ENCODE measurements around the gene MICAL3. TPM values are rescaled to one million over a fixed set of nuclear protein-coding genes. Genes with fewer than 3 reads are reported as not detected.
"Not testable (repeated sequence)": the region's sequence is repeated elsewhere in the genome, so short reads cannot be mapped to it uniquely, and the experiment has no call there.

The MICAL3 gene
- total RNA-seq, 1 donor from 2014 or later: 54.8 TPM

DNA sequence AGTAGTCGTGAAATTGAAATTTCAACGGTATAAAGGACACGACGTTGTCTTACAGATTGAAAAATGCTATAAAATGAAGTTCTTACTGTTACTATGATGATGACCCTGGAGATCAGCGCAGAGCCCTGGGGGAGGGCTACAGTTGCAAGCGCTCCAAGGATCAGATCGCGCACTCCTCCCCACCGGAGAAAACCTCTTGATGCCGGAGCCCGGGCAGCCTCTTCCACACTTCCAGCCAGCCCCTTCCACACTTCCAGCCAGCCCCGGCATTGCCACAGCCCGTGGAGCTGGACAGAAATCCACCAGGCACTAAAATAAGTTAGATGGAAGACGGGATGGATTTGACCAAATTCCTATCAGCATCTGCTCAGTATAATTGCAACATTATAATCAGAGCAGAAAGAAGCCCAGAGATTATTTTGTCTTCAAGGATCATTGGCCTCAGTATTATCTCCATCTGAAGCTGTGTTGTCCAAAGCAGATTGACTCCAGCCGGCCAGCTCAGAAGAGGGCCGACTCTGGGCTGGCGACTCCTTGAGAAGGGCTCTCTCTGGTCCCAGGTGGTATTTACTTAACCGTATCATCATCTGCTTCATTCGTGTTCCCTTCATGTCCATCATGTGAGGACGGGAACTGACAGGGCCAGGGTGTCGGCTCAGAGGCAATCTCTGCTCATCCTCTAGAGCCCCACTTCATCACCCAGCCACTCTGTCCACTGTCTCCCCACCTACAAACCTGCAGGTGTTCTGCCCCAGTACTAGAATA is 777 bp upstream of the MICAL3 start:
- no peaks in the 10 kb centered on the region for H3K9me3 Mint-ChIP-seq (ENCODE audit: low read depth)
- no peaks in the 10 kb centered on the region for H3K36me3 Mint-ChIP-seq (ENCODE audit: insufficient read depth)
- peaks cover 12% of the 10 kb centered on the region for H3K4me1 Mint-ChIP-seq (ENCODE audit: low read depth)
- no peak for DNase-seq (ENCODE audit: low spot score, unreplicated experiment)
- TF ChIP-seq, protein P1, sequence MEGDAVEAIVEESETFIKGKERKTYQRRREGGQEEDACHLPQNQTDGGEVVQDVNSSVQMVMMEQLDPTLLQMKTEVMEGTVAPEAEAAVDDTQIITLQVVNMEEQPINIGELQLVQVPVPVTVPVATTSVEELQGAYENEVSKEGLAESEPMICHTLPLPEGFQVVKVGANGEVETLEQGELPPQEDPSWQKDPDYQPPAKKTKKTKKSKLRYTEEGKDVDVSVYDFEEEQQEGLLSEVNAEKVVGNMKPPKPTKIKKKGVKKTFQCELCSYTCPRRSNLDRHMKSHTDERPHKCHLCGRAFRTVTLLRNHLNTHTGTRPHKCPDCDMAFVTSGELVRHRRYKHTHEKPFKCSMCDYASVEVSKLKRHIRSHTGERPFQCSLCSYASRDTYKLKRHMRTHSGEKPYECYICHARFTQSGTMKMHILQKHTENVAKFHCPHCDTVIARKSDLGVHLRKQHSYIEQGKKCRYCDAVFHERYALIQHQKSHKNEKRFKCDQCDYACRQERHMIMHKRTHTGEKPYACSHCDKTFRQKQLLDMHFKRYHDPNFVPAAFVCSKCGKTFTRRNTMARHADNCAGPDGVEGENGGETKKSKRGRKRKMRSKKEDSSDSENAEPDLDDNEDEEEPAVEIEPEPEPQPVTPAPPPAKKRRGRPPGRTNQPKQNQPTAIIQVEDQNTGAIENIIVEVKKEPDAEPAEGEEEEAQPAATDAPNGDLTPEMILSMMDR (IDR thresholded peaks at IDR 0.05; ENCODE audit: unreplicated experiment): no peak
- H3K27ac Mint-ChIP-seq: no peak overlapping the region
- peaks cover 69% of the 10 kb centered on the region for H3K27me3 Mint-ChIP-seq
- peak overlapping the region; percentile 79 for H3K4me3 Mint-ChIP-seq (ENCODE audit: low read depth)

GRCh38 chr22:18023509-18024275 is 669 bp downstream of the MICAL3 start:
- peak; percentile 34 for DNase-seq (ENCODE audit: low spot score, unreplicated experiment)
- Mint-ChIP-seq H3K27ac (no peak overlapping the region), H3K4me1 (ENCODE audit: low read depth) (peaks cover 12% of the 10 kb centered on the region), H3K36me3 (ENCODE audit: insufficient read depth) (no peaks in the 10 kb centered on the region), H3K27me3 (peaks cover 63% of the 10 kb centered on the region), H3K4me3 (ENCODE audit: low read depth) (peak overlapping the region; percentile 77), H3K9me3 (ENCODE audit: low read depth) (no peaks in the 10 kb centered on the region)
- TF ChIP-seq, protein P1 (IDR thresholded peaks at IDR 0.05; ENCODE audit: unreplicated experiment): peak; percentile 11

- Mint-ChIP-seq H3K27ac (peak overlapping the region; percentile 68), H3K27me3 (peaks cover 58% of the 10 kb centered on the region), H3K9me3 (ENCODE audit: low read depth) (no peaks in the 10 kb centered on the region), H3K4me1 (ENCODE audit: low read depth) (peaks cover 12% of the 10 kb centered on the region), H3K4me3 (ENCODE audit: low read depth) (peak overlapping the region; percentile 77), H3K36me3 (ENCODE audit: insufficient read depth) (no peaks in the 10 kb centered on the region)
- DNase-seq (ENCODE audit: low spot score, unreplicated experiment): no peak
- TF ChIP-seq, protein P1 (IDR thresholded peaks at IDR 0.05; ENCODE audit: unreplicated experiment): no peak
Measured at GRCh38 chr22:18022876-18023275, 1.5 kb downstream of the MICAL3 start.

- TF ChIP-seq, protein P1 (IDR thresholded peaks at IDR 0.05; ENCODE audit: unreplicated experiment): no peak
- peak overlapping the region; percentile 31 for H3K4me3 Mint-ChIP-seq (ENCODE audit: low read depth)
- H3K36me3 Mint-ChIP-seq (ENCODE audit: insufficient read depth): no peaks in the 10 kb centered on the region
- H3K9me3 Mint-ChIP-seq (ENCODE audit: low read depth): no peaks in the 10 kb centered on the region
- no peak for DNase-seq (ENCODE audit: low spot score, unreplicated experiment)
- H3K4me1 Mint-ChIP-seq (ENCODE audit: low read depth): peaks cover 12% of the 10 kb centered on the region
- H3K27me3 Mint-ChIP-seq: peaks cover 47% of the 10 kb centered on the region
- no peak overlapping the region for H3K27ac Mint-ChIP-seq
Measured at GRCh38 chr22:18021431-18021830, 2.9 kb downstream of the MICAL3 start.

DNA sequence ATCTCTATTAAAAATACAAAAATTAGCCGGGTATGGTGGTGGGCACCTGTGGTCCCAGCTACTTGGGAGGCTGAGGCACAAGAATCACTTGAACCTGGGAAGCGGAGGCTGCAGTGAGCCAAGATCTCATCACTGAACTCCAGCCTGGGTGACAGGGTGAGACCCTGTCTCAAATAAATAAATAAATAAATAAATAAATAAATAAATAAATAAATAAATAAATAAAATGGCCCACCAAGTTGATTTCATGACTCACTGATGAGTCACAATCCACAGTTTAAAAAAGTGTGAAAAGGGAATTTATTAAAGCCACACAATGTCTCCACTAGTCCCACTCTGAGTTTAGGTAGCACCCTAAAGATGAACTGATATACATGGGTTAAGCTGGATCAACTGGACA is 3.6 kb downstream of the MICAL3 start:
- not testable (repeated sequence) for H3K27ac Mint-ChIP-seq; H3K36me3 Mint-ChIP-seq (ENCODE audit: insufficient read depth)

More for the DNA sequence above, 3.6 kb downstream of the MICAL3 start:
- Mint-ChIP-seq H3K27me3 (peaks cover 42% of the 10 kb centered on the region), H3K4me1 (ENCODE audit: low read depth) (peaks cover 12% of the 10 kb centered on the region)
- not testable (repeated sequence) for H3K9me3 Mint-ChIP-seq (ENCODE audit: low read depth); DNase-seq (ENCODE audit: low spot score, unreplicated experiment); H3K4me3 Mint-ChIP-seq (ENCODE audit: low read depth)
